PC-3 (cell line): ENCODE results near the gene TRIP12. TPM values are rescaled to one million over a fixed set of nuclear protein-coding genes. Genes with fewer than 3 reads are reported as not detected.

ENCODE experiments used
- ATAC-seq: fragments of 200-7000 bp; cut with Tn5 transposase; 2 replicates; pipeline ENCODE4 v1.9.1; 2020; ENCODE audit warnings: mild to moderate bottlenecking, moderate library complexity
- BruUV-seq: library from RNA; stranded (reverse); fragments of 400-500 nt; replicated peaks from 2 replicates; lab custom pipeline; 2021; lab: Mats Ljungman, UMichigan
- CTCF ChIA-PET: fragments of 300-600 bp; sonication (Branson Sonifier 250); formaldehyde crosslinking; loops from one replicate; lab custom pipeline; 2022; ENCODE audit warnings: antibody characterized with exemption; lab: Charles Lee
- POLR2A ChIA-PET: fragments of 300-600 bp; sonication (Branson Sonifier 250); formaldehyde crosslinking; loops from one replicate; lab custom pipeline; 2022; ENCODE audit warnings: antibody characterized with exemption; ENCODE audit not compliant: unreplicated experiment; lab: Charles Lee
- DNase-seq: peaks from one replicate; pipeline ENCODE4 v3.0.0-alpha.2; 2015
- H2AFZ ChIP-seq: fragments of 300-600 bp; sonication (generic); 2 replicates; pipeline ENCODE4 v1.6.0; 2016; ENCODE audit warnings: antibody characterized with exemption, low read length
- H3F3A ChIP-seq: fragments of 300-600 bp; sonication (generic); one replicate; pipeline ENCODE4 v1.6.0; 2017; ENCODE audit warnings: antibody characterized with exemption, low read length, control low read depth, mild to moderate bottlenecking; ENCODE audit not compliant: unreplicated experiment
- H3K27ac ChIP-seq: fragments of 300-600 bp; sonication (generic); 2 replicates; pipeline ENCODE4 v1.5.1; 2016; ENCODE audit warnings: mild to moderate bottlenecking, low read length
- H3K27me3 ChIP-seq: fragments of 300-600 bp; sonication (generic); 2 replicates; pipeline ENCODE4 v1.6.1; 2016; ENCODE audit warnings: low read length, mixed read lengths
- H3K36me3 ChIP-seq: fragments of 300-600 bp; sonication (generic); 2 replicates; pipeline ENCODE4 v1.6.1; 2016; ENCODE audit warnings: low read depth, mixed run types, low read length, mixed read lengths
- H3K4me1 ChIP-seq: fragments of 300-600 bp; sonication (generic); 2 replicates; pipeline ENCODE4 v1.5.1; 2016; ENCODE audit warnings: low read length; ENCODE audit not compliant: insufficient read depth
- H3K4me2 ChIP-seq: fragments of 300-600 bp; sonication (generic); 2 replicates; pipeline ENCODE4 v1.6.0; 2016; ENCODE audit warnings: low read length
- H3K4me3 ChIP-seq: fragments of 300-600 bp; sonication (generic); 2 replicates; pipeline ENCODE4 v1.5.1; 2016; ENCODE audit warnings: mild to moderate bottlenecking, low read length, mixed read lengths
- H3K79me2 ChIP-seq: fragments of 300-600 bp; sonication (generic); 2 replicates; pipeline ENCODE4 v1.6.1; 2017; ENCODE audit warnings: low read length, mixed read lengths
- H3K9ac ChIP-seq: fragments of 300-600 bp; sonication (generic); 2 replicates; pipeline ENCODE4 v1.6.0; 2016; ENCODE audit warnings: mild to moderate bottlenecking, low read length
- H3K9me2 ChIP-seq: fragments of 300-600 bp; sonication (generic); replicated peaks from 2 replicates; pipeline ENCODE4 v1.6.1; 2016; ENCODE audit warnings: mixed run types, low read length, mixed read lengths
- H3K9me3 ChIP-seq: fragments of 300-600 bp; sonication (generic); 2 replicates; pipeline ENCODE4 v1.6.1; 2016; ENCODE audit warnings: low read length, mixed read lengths
- H4K20me1 ChIP-seq: fragments of 300-600 bp; sonication (generic); 2 replicates; pipeline ENCODE4 v1.6.1; 2016; ENCODE audit warnings: low read length, mixed read lengths
- CTCF ChIP-seq: fragments of 300-600 bp; sonication (generic); conservative IDR thresholded peaks from 2 replicates; pipeline ENCODE4 v1.5.1; 2017; ENCODE audit warnings: antibody characterized with exemption, low read depth, mild to moderate bottlenecking, low read length
- EZH2 ChIP-seq: fragments of 300-600 bp; sonication (generic); IDR thresholded peaks from one replicate; pipeline ENCODE4 v1.6.1; 2017; ENCODE audit warnings: antibody characterized with exemption, mild to moderate bottlenecking, low read length; ENCODE audit not compliant: unreplicated experiment
- EZH2phosphoT487 ChIP-seq: fragments of 300-600 bp; sonication (generic); IDR thresholded peaks from 2 replicates; pipeline ENCODE4 v1.6.1; 2018; ENCODE audit warnings: mild to moderate bottlenecking, antibody characterized with exemption, low read length, borderline replicate concordance
- intact Hi-C: fragments of 100-400 bp; cut with micrococcal nuclease; formaldehyde crosslinking; loops from 2 replicates; pipeline ENCODE4 v1.9.0; 2023
- total RNA-seq: library from RNA; depleted of rRNA; stranded (reverse); fragments of >200 nt; gene quantifications from 2 replicates; pipeline ENCODE4 v1.2.3, GENCODE V29; 2014

Gene TRIP12
- total RNA-seq, 1 experiment from 2014 or later, result 113 TPM

- Histone ChIP-seq H3K79me2 (peaks cover 92% of the 10 kb centered on the region), H3K4me2 (no peak overlapping the region), H3K4me3 (no peak overlapping the region), H4K20me1 (peaks cover 24% of the 10 kb centered on the region), H3F3A (no peaks in the 10 kb centered on the region), H3K9ac (no peak overlapping the region), H3K27me3 (no peaks in the 10 kb centered on the region), H2AFZ (no peak overlapping the region), H3K36me3 (peaks cover 4% of the 10 kb centered on the region; the same call in 1 of the 2 replicates), H3K4me1 (no peaks in the 10 kb centered on the region), H3K9me3 (no peaks in the 10 kb centered on the region), H3K27ac (no peak overlapping the region), H3K9me2 (no peaks in the 10 kb centered on the region)
- no peak for DNase-seq
- POLR2A ChIA-PET, result no interaction called here
- CTCF ChIA-PET, result no interaction called here
- intact Hi-C loops, result loop anchor here (2.0 to 10.0 kb wide), 2 partner anchors 45 to 109 kb away; no protein-coding TSS in a partner anchor
- TF ChIP-seq EZH2, result no peak
- no peak; the same call in 1 of the 2 replicates for ATAC-seq
- BruUV-seq, result no TSS peak
Observed at GRCh38 chr2:229910147-229910831, 11.5 kb downstream of the TRIP12 start.

GRCh38 chr2:229909090-229909489 is 12.7 kb downstream of the TRIP12 start:
- Histone ChIP-seq H3K9me3 (no peaks in the 10 kb centered on the region), H3K4me3 (no peak overlapping the region), H3K27me3 (no peaks in the 10 kb centered on the region), H3F3A (no peaks in the 10 kb centered on the region), H3K9me2 (no peaks in the 10 kb centered on the region), H3K9ac (no peak overlapping the region), H3K4me2 (no peak overlapping the region), H4K20me1 (peaks cover 24% of the 10 kb centered on the region), H3K79me2 (peaks cover 92% of the 10 kb centered on the region), H3K4me1 (no peaks in the 10 kb centered on the region), H3K27ac (no peak overlapping the region), H3K36me3 (peaks cover 4% of the 10 kb centered on the region; the same call in 1 of the 2 replicates), H2AFZ (no peak overlapping the region)
- ATAC-seq (no peak), DNase-seq (no peak)
- no peak for TF ChIP-seq EZH2phosphoT487
- TF ChIP-seq EZH2, result no peak
- no peak for TF ChIP-seq CTCF
- ChIA-PET CTCF (interaction anchor here (0.5 kb wide), 1 partner anchor 108 kb away, joined by 3 read pairs; no protein-coding TSS in a partner anchor), POLR2A (no interaction called here)
- intact Hi-C loops, result no loop called here
- BruUV-seq, result no TSS peak

- Histone ChIP-seq H3K36me3 (peaks cover 4% of the 10 kb centered on the region; the same call in 1 of the 2 replicates), H3K4me3 (no peak overlapping the region), H3K9me2 (no peaks in the 10 kb centered on the region), H3K27ac (no peak overlapping the region), H3K9me3 (no peaks in the 10 kb centered on the region), H3K79me2 (peaks cover 92% of the 10 kb centered on the region), H3K27me3 (no peaks in the 10 kb centered on the region), H2AFZ (no peak overlapping the region), H4K20me1 (peaks cover 8% of the 10 kb centered on the region; the same call in 1 of the 2 replicates), H3K4me1 (peaks cover 13% of the 10 kb centered on the region), H3K9ac (no peak overlapping the region), H3K4me2 (no peak overlapping the region), H3F3A (no peaks in the 10 kb centered on the region)
- no TSS peak for BruUV-seq
- intact Hi-C loops, result no loop called here
- ATAC-seq, result no peak
- ChIA-PET POLR2A (no interaction called here), CTCF (no interaction called here)
- no peak for TF ChIP-seq CTCF
- no peak for TF ChIP-seq EZH2phosphoT487
- TF ChIP-seq EZH2, result no peak
- no peak for DNase-seq
Observed at GRCh38 chr2:229905601-229906000, 16.2 kb downstream of the TRIP12 start.
